ENCODE data around the gene CIITA.

The CIITA gene

DNA sequence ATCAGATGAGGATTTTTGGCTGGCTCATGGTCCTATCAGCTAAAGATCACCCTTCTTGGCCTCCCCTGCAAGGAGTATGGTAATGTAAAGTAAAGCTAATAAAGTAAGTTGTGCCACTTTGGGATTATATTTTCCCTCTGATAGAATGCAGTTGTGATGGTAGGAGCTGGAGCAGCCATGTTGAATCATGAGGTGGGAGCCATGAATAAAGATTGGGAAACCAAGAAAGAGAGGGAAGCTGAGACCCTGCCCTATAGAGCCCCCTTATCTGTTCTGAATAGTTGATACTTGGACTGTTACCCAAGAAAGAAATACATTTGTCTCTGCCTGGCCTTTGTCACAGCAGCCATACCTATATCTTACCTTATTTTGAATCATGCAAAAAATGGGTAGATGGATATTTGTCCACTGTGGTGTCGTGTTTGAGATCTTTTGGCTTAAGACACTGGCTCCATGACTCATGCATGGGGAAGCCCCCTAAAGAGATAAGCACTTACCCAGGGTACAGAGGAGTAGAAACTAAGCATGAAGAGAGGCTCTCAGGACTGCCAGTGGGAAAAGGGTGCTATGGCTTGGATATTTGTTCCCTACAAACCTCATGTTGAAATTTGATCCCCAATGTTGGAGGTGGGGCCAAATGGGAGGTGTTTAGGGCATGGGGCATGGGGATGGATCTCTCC, 40.7 kb upstream of the CIITA start:
- Histone ChIP-seq H3K36me3 (ENCODE audit: insufficient read depth, low read length) (no peaks in the 10 kb centered on the region), H3K4me3 (ENCODE audit: low read depth, low read length) (no peak overlapping the region), H3K4me1 (ENCODE audit: control insufficient read depth, insufficient read depth, low read length, unreplicated experiment) (no peaks in the 10 kb centered on the region), H3K27ac (ENCODE audit: low read depth, low read length) (no peak overlapping the region), H3K27me3 (ENCODE audit: insufficient read depth, low read length) (peaks cover 43% of the 10 kb centered on the region), H2AFZ (ENCODE audit: low read length, unreplicated experiment) (no peak overlapping the region), H3K79me2 (ENCODE audit: control insufficient read depth, insufficient read depth, low read length, unreplicated experiment) (no peaks in the 10 kb centered on the region)

DNA sequence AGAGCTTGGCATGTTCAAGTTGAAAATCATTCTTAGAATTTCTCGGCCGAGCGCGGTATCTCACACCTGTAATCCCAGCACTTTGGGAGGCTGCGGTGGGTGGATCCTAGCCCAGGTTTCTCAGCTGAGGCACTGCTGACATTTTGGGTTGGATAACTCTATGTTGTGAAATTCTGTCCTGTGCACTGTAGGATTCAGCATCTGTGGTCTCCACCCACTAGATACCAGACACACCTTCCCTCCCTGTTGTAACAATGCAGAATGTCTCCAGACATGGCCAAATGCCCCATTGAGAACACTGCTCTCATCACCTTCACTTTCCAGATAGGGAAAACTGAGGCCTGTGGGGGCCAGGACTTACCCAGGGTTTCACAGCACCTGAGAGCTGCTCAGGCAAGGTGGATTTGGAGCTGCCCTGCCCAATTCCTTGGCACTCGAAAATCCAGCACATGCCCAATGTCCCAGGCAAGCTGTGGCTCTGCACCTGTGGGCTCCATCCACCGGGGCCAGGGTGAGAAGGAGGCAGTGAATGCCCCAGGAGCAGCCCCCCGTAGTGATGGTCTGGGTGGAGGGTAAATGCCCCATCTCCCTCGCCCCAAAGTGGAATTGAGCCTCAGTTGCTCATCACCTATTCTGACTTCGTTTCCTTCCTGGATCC, 38.3 kb upstream of the CIITA start:
- Histone ChIP-seq H3K4me1 (ENCODE audit: control insufficient read depth, insufficient read depth, low read length, unreplicated experiment) (no peaks in the 10 kb centered on the region), H3K4me3 (ENCODE audit: low read depth, low read length) (no peak overlapping the region), H3K27ac (ENCODE audit: low read depth, low read length) (no peak overlapping the region), H3K27me3 (ENCODE audit: insufficient read depth, low read length) (peaks cover 52% of the 10 kb centered on the region), H3K79me2 (ENCODE audit: control insufficient read depth, insufficient read depth, low read length, unreplicated experiment) (no peaks in the 10 kb centered on the region), H3K36me3 (ENCODE audit: insufficient read depth, low read length) (no peaks in the 10 kb centered on the region), H2AFZ (ENCODE audit: low read length, unreplicated experiment) (no peak overlapping the region)

DNA sequence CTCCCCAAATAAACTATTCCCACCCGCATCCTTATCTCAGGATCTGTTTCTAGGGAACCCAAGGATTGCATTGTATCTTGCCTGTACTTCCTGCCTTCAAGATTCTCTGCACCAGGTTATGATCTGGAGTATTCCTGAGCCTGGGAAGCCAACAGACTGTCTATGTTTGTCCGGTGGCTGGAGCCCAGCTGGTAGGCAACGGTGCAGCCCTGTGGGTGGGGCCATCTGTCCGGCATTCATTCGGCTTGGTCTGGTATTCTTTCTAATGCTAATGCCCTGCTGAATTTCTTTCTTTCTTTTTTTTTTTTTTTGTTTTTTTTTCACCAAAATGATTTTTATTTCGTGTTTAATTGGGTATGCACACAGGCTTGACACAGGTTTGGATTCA, 37.7 kb upstream of the CIITA start:
- Histone ChIP-seq H3K27ac (ENCODE audit: low read depth, low read length) (no peak overlapping the region), H2AFZ (ENCODE audit: low read length, unreplicated experiment) (no peak overlapping the region), H3K36me3 (ENCODE audit: insufficient read depth, low read length) (no peaks in the 10 kb centered on the region), H3K27me3 (ENCODE audit: insufficient read depth, low read length) (peaks cover 57% of the 10 kb centered on the region), H3K4me1 (ENCODE audit: control insufficient read depth, insufficient read depth, low read length, unreplicated experiment) (no peaks in the 10 kb centered on the region), H3K4me3 (ENCODE audit: low read depth, low read length) (no peak overlapping the region), H3K79me2 (ENCODE audit: control insufficient read depth, insufficient read depth, low read length, unreplicated experiment) (no peaks in the 10 kb centered on the region)

DNA sequence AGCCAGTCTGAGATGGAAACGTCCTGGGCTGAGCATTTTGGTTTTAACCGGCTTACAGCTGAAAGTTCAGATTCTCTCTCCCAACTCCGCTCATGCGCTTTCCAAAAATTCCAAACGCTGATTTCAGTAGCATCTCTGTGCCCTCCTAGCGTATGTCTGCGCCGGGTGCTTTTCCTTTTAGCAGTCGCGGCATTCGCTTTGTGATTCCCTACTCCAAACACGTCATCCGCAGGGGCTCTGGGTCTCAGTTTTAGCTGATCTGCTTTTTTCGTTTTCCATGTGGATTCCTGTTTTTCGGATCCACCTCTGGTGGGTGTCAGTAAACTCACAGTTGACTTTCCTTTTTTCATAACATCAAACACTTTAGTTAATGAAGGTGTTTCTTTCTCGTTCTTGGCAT, 36.3 kb upstream of the CIITA start:
- no peaks in the 10 kb centered on the region for H3K4me1 ChIP-seq (ENCODE audit: control insufficient read depth, insufficient read depth, low read length, unreplicated experiment)
- peaks cover 59% of the 10 kb centered on the region for H3K27me3 ChIP-seq (ENCODE audit: insufficient read depth, low read length)
- no peak overlapping the region for H2AFZ ChIP-seq (ENCODE audit: low read length, unreplicated experiment)

DNA sequence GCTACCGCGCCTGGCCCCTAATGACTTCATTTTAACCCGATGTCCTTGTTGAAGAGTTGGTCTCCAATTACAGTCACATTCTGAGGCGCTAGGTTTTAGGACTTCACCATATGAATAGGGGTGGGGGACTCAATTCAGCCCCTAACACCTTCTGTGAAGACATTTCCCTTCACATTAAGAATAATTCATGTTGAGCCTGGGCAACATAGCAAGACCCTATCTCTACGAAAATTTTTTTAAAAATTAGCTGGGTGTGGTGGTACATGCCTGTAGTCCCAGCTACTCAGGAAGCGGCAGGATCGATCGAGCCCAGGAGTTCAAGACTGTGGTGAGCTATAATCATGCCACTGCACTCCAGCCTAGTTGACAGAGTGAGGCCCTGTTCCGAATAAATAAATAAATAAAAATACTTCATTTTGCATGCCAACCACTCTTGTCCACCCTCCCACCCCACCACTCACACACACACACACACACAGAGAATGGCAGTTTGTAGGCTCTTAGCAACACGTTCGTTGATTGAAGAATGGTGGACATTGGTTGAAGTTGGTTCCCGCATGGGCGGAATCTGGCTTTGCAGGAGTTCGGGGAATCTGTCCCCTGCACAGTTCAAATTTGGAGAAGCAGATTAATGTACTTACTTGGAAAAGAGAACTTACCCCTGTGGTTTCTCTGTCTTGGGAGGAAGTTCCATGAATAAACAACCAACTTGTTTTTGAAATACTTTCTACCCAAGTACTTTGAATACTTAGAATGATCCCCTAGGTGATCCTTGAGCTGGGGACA, 30.6 kb upstream of the CIITA start:
- H2AFZ ChIP-seq (ENCODE audit: low read length, unreplicated experiment), result no peak overlapping the region
- no peak overlapping the region for H3K27ac ChIP-seq (ENCODE audit: low read depth, low read length)
- no peaks in the 10 kb centered on the region for H3K36me3 ChIP-seq (ENCODE audit: insufficient read depth, low read length)
- peaks cover 60% of the 10 kb centered on the region for H3K27me3 ChIP-seq (ENCODE audit: insufficient read depth, low read length)
- H3K79me2 ChIP-seq (ENCODE audit: control insufficient read depth, insufficient read depth, low read length, unreplicated experiment), result no peaks in the 10 kb centered on the region
- H3K4me3 ChIP-seq (ENCODE audit: low read depth, low read length), result no peak overlapping the region
- H3K4me1 ChIP-seq (ENCODE audit: control insufficient read depth, insufficient read depth, low read length, unreplicated experiment), result no peaks in the 10 kb centered on the region

More for the DNA sequence above, 36.3 kb upstream of the CIITA start:
- H3K4me3 ChIP-seq (ENCODE audit: low read depth, low read length), result no peak overlapping the region
- no peak overlapping the region for H3K27ac ChIP-seq (ENCODE audit: low read depth, low read length)
- no peaks in the 10 kb centered on the region for H3K79me2 ChIP-seq (ENCODE audit: control insufficient read depth, insufficient read depth, low read length, unreplicated experiment)
- no peaks in the 10 kb centered on the region for H3K36me3 ChIP-seq (ENCODE audit: insufficient read depth, low read length)

DNA sequence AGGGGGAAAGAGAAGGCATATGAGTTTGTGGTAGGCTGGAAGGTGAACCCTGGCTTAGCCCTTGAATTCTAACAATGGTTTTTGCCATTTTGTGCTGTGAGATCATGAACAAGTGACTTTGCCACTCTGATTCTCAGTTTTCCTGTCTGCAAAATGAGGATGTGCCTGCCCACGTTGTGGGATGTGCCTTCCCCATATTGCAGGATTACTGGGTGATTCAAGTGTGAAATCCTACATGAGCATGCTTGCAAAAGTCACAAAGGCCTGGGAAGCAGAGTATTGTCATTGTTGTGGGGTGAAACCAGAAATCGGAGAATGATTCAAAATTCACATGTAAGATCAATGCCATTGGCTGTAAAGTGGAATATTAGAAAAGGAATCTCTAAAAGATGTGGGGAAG, 29.8 kb upstream of the CIITA start:
- Histone ChIP-seq H3K4me1 (ENCODE audit: control insufficient read depth, insufficient read depth, low read length, unreplicated experiment) (no peaks in the 10 kb centered on the region), H3K79me2 (ENCODE audit: control insufficient read depth, insufficient read depth, low read length, unreplicated experiment) (no peaks in the 10 kb centered on the region), H2AFZ (ENCODE audit: low read length, unreplicated experiment) (no peak overlapping the region), H3K4me3 (ENCODE audit: low read depth, low read length) (no peak overlapping the region), H3K27ac (ENCODE audit: low read depth, low read length) (no peak overlapping the region), H3K36me3 (ENCODE audit: insufficient read depth, low read length) (no peaks in the 10 kb centered on the region), H3K27me3 (ENCODE audit: insufficient read depth, low read length) (peaks cover 54% of the 10 kb centered on the region)

DNA sequence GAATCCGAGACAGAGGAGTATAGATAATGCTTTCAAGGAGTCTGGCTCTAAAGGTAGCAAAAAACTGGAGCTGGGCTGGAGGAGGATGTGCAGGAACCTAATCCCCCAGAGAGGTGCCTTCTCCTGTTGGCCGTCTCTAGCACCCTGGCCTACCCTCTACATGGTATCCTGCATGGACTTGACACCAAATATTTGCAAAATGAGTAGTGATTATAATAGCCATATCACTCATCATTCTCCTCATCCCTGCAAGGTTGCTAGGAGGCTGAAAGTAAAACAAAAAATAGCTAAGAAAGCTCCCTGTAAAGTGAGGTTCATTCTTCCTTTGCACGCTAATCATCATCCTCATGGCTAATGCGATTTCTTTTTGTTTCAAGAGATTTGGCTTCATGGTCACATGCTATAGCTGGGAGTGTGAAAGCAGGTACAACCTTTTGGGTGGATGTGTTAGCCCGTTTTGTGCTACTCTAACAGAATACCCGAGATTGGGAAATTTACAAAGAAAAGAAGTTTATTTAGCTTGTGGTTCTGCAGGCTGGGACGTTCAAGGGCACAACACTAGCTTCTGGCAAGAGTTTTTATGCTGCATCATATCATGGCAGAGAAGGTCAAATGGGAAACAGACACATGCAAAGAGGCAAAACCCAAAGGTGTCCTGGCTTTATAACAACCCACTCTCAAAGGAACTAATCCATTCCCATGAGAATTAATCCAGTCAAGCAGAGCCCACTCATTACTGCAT, 27.1 kb upstream of the CIITA start:
- Histone ChIP-seq H3K4me3 (ENCODE audit: low read depth, low read length) (no peak overlapping the region), H3K79me2 (ENCODE audit: control insufficient read depth, insufficient read depth, low read length, unreplicated experiment) (no peaks in the 10 kb centered on the region), H2AFZ (ENCODE audit: low read length, unreplicated experiment) (no peak overlapping the region), H3K27ac (ENCODE audit: low read depth, low read length) (no peak overlapping the region), H3K4me1 (ENCODE audit: control insufficient read depth, insufficient read depth, low read length, unreplicated experiment) (no peaks in the 10 kb centered on the region), H3K36me3 (ENCODE audit: insufficient read depth, low read length) (no peaks in the 10 kb centered on the region), H3K27me3 (ENCODE audit: insufficient read depth, low read length) (peaks cover 42% of the 10 kb centered on the region)

DNA sequence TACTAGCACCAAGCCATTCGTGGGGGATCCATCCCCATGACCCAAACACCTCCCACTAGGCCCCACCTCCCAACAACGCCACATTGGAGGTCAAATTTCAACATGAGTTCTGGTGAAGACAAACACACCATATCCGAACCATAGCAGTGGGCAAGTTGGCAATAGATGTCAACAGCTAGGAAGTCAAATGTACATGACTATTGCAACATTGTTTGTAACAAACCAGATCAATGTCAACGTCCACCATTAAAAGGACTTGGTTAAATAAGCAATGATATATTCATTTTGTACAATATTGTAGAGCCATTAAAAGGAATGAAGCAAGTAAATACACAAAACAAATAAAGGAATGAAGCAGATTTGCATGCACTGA, 26.5 kb upstream of the CIITA start:
- Histone ChIP-seq H3K36me3 (ENCODE audit: insufficient read depth, low read length) (no peaks in the 10 kb centered on the region), H3K4me1 (ENCODE audit: control insufficient read depth, insufficient read depth, low read length, unreplicated experiment) (no peaks in the 10 kb centered on the region), H3K27ac (ENCODE audit: low read depth, low read length) (no peak overlapping the region), H2AFZ (ENCODE audit: low read length, unreplicated experiment) (no peak overlapping the region), H3K27me3 (ENCODE audit: insufficient read depth, low read length) (peaks cover 36% of the 10 kb centered on the region), H3K4me3 (ENCODE audit: low read depth, low read length) (no peak overlapping the region), H3K79me2 (ENCODE audit: control insufficient read depth, insufficient read depth, low read length, unreplicated experiment) (no peaks in the 10 kb centered on the region)

DNA sequence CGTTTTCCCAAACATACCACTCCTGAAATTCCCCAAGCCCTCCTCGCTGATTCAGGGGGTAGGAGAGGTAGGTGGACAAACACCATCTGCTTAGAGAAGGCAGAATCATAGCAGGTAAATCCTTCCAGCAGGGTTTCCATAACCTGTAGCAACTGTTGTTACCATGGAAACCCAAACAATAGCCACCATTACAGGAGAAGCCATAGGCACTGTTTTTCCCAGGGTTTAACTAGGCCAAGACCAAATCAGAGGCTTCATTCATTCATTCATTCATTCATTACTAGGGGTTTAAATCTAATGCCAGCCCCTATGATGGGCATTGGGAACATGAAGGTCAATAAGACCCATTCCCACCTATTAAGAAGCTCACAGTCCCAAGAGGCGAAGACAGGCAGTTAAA, 25.5 kb upstream of the CIITA start:
- H3K4me1 ChIP-seq (ENCODE audit: control insufficient read depth, insufficient read depth, low read length, unreplicated experiment), result no peaks in the 10 kb centered on the region
- H3K4me3 ChIP-seq (ENCODE audit: low read depth, low read length), result no peak overlapping the region
- H3K27ac ChIP-seq (ENCODE audit: low read depth, low read length), result no peak overlapping the region
- H3K36me3 ChIP-seq (ENCODE audit: insufficient read depth, low read length), result no peaks in the 10 kb centered on the region
- no peaks in the 10 kb centered on the region for H3K79me2 ChIP-seq (ENCODE audit: control insufficient read depth, insufficient read depth, low read length, unreplicated experiment)
- no peak overlapping the region for H2AFZ ChIP-seq (ENCODE audit: low read length, unreplicated experiment)
- peaks cover 28% of the 10 kb centered on the region for H3K27me3 ChIP-seq (ENCODE audit: insufficient read depth, low read length)

DNA sequence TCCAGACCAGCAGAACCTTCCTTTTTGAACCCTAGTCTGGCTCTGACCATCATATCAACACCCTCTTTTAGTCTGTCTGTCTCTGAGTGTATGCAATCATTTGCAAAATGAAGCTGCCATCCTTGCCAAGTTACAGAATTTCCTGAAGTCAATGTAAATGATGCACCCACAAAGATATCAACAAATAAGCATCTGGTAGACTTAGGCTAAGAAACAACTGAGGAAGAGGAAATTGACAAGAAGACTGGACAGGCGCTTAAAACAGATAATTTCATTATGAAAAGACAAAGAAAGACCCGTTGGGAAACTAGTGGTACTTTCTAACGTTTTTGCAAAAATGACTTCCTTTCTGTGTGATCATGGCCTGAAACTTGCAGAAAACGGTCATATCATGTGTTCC, 24.7 kb upstream of the CIITA start:
- Histone ChIP-seq H3K27ac (ENCODE audit: low read depth, low read length) (no peak overlapping the region), H3K79me2 (ENCODE audit: control insufficient read depth, insufficient read depth, low read length, unreplicated experiment) (no peaks in the 10 kb centered on the region), H2AFZ (ENCODE audit: low read length, unreplicated experiment) (peak overlapping the region; percentile 72), H3K4me1 (ENCODE audit: control insufficient read depth, insufficient read depth, low read length, unreplicated experiment) (no peaks in the 10 kb centered on the region), H3K27me3 (ENCODE audit: insufficient read depth, low read length) (peaks cover 20% of the 10 kb centered on the region), H3K36me3 (ENCODE audit: insufficient read depth, low read length) (no peaks in the 10 kb centered on the region), H3K4me3 (ENCODE audit: low read depth, low read length) (no peak overlapping the region)

Measured in ACC112 (cell line).